Raji (cell line): Measurements from ENCODE around the gene ATP4A.

Experiments
- POLR2A ChIP-seq: IDR thresholded peaks from 2 replicates; pipeline ENCODE4 v1.6.1; 2011; ENCODE audit warnings: low read depth, low read length, control low read depth; ENCODE audit not compliant: insufficient read depth

Gene ATP4A

DNA sequence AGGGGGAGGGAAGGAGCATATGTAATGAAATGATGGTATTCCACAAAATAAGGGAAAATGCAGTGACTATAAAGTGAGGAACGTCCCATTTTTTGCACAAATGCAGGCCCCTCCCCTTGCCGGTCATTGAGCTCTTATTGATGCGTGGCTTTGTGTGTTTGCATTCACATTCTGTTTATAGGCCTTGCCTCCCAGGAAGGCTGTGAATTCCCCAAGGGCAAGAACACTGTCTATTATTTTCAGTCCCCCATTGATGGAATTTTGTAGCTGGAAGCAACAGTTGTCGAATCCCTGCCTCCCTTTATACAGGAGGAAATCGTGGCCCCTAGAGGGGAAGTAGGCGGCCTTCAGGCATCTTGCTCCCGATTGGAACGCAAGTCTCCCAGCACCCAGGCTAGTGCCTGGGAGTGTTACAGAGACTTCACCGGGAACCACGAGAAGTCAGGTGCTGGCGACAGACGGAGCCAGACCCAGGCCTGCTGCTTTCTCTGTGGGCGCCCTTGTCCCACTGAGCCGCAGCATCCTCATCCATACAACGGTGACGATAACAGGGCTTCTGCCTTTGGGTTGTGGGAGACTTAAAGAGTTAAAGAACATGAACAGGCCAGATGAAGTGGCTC lies 42.2 kb downstream of the ATP4A start:
- TF ChIP-seq POLR2A: no peak

DNA sequence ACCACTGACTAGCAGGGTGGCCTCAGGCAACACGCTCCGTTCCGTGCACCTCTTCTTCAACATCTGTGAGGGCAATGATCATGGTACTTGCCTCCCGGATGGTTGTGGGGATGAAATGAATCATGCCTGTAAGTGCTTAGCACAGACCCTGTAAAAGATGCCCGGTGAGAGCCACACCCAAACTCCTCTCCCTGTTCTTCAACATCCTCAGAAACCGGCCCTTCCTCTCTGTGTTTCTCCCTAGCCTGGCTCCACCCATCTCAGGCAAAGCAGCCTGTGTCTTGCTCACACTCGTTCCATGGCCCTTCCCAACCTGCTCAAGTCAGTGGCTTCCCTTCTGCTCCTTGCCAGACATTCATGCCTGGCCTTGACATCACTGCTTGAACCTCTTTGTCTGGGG lies 44.2 kb downstream of the ATP4A start:
- no peak for TF ChIP-seq POLR2A

DNA sequence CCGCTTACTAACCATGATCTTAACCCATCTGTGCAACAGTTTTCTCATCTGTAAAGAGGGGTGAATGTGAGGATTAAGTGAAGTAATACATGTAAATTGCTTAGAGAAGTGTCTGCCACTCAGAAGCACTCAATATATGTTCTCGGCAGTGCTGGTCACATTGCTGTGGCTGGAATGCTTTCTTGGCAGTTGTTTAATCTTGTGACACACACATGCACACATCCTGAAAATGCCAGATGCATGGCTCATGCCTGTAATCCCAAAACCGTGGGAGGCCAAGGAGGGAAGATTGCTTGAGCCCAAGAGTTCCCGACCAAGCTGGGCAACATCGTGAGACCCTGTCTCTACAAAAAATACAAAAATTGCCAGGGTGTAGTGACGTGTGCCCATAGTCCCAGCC lies 45.1 kb downstream of the ATP4A start:
- TF ChIP-seq POLR2A: no peak

DNA sequence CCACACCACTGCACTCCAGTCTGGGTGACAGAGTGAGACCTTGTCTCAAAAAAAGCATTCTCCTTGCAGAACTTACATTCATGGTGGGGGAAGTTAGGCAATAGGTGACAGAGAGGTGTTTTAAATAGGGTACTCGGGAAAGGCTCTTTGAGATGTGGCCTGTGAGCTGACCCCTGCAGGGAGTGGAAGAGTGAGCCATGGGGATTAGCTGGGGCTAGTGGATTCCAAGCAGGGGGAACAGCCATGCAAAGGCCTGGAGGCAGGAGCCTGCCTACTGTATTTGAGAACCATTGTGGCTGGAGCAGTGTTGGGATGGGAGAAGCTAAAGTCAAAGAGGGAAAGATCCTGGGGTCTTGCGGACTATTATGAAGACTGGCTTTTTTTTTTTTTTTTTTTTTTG lies 46.1 kb downstream of the ATP4A start:
- no peak for TF ChIP-seq POLR2A

DNA sequence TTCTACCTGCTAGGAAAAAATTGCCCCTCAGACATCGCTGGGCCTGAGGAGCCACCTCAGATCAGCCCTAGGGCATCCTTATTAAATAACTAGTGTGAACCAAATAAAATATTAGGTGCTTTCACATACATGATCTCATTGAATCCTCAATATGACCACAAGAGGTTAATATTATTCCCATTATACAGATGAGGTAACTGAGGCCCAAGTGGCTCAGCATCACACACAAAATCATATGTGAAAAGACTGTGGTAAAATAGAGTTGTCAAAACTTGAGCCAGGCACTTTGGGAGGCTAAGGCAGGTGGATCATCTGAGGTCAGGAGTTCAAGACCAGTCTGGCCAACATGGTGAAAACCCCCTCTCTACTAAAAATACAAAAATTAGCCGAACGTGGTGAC lies 47.1 kb downstream of the ATP4A start:
- no peak for TF ChIP-seq POLR2A

DNA sequence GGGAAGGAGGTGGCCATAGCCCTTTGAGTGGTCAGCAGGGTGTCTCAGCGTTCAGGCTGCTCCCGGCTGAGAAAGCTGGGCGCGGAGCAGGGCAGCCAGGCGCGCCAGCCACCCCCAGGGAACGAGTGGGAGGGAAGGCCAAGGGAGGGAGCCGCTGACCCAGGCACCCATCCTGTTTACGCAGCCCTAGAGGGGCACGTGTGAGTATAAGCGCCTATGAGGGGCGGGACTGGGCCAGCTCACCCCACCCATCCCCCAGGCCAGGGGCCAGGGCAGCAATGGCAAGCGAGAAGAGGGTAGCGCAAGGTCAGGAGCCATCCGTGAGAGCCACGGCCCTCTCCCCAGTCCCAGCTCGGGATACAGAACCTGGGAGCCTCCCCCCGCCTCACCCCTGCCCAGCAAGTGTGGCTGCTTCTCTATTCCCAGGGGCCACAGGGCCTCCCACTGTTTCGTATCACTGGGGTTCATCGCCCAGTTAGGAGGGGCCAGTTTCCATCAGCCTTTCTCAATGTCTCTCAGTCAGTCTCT lies 49.1 kb downstream of the ATP4A start:
- TF ChIP-seq POLR2A: no peak

DNA sequence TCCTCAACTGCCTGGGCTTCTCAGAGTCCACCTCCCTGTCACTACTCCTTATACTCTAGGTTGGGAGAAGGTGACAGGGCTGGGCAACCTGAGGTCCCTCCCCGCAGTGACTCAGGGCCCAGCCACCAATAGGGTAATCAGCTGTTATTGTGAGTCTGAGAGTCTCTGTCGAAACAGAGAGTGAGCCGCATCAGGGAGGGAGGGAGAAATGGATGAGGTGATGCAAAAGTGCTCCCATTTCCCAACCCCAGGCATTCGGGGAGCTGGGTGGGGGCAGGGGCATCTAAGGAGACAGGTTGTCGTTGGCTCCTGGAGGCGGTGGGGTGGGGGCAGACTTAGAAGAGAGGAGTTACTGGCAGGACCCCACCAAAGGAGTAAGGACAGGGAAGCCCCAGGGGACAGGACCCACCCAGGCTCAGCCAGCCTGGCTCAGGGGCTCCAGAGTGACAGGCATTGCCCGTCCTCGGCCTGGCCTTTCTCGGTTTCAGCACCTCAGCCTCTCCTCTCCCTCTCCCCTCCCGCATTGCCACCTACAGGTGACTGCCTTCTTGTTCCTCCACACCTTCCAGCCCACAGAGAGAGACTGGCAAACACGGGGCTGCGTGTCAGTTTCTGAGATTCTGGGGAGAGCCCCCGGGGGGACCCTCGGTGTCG lies 49.7 kb downstream of the ATP4A start, which contains the start of gene DMKN:
Gene DMKN (minus strand): TSS at position 22 of the 654 bp plus-strand sequence. CDS start 174 bp downstream, outside the sequence.
- TF ChIP-seq POLR2A: no peak

DNA sequence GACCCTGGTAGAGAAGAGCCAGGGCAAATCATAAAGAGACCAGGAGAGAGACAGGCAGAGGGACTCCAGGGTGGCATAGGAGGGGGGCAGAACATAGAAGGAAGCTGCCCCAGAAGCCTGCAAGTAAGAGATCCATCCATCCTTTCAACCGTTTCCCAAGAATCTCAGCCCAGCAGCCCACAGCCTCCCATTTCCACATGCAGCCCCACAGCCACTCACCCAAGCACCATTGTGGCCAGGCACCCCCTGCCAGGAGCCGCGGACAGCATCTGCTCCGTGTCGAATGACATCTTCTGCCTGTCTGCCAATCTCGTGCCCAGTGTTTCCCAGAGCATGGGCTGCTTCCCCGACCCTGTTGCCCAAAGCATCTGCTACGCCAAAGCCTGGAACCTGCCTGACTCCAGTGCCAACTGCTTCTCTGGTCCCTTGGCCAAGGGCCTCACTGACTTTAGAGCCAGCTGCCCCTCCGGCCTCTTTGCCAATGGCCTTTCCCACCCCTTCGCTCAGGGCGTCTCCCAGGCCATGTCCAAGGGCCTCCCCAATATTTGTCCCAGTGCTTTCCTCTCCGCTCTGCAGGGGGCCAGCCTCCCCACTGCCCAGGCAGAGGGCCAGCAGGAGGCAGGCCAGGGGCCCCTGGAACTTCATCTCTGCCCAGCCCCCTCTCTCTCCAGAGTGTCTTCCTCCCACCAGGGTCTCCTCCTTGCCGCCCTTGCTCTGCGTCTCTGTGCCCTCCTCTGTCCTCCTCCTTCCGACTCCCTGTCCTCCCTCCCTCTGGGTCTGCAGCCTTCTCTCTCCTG lies 50.4 kb downstream of the ATP4A start:
- no peak for TF ChIP-seq POLR2A

DNA sequence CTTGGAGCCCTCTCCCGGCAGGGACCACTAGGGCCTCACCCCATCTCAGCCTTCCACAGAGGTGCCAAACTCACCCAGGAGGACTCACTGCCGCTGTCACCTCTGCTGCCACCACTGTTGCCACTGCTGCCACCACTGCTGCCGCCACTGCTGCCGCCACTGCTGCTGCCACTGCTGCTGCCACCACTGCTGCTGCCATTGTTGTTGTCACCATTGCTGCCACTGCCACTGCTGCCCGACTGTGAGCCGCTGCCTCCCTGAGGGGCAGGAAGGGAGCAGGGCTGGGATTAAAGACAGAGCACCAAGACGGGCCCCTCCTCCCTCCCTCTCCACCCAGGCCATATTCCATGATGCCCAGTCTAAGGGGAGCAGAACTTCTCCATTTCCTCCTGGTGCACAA lies 52.1 kb downstream of the ATP4A start:
- TF ChIP-seq POLR2A: no peak

DNA sequence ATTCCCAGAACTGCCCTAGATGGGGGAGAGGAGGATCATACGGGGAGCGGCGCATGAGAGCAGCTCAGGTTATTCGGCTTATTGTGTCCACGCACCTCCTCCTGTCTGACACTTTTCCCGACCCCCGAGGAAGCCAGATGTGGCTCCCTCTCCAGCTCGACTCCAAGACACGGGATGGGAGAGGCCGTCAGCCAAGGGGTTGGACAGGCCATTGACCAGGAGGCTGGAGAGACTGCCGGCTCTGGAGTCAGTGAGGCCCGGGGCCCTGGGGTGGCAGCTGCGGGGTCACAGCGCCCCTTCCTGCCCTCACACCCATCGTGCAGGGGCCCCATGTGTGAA lies 52.9 kb downstream of the ATP4A start:
- no peak for TF ChIP-seq POLR2A

DNA sequence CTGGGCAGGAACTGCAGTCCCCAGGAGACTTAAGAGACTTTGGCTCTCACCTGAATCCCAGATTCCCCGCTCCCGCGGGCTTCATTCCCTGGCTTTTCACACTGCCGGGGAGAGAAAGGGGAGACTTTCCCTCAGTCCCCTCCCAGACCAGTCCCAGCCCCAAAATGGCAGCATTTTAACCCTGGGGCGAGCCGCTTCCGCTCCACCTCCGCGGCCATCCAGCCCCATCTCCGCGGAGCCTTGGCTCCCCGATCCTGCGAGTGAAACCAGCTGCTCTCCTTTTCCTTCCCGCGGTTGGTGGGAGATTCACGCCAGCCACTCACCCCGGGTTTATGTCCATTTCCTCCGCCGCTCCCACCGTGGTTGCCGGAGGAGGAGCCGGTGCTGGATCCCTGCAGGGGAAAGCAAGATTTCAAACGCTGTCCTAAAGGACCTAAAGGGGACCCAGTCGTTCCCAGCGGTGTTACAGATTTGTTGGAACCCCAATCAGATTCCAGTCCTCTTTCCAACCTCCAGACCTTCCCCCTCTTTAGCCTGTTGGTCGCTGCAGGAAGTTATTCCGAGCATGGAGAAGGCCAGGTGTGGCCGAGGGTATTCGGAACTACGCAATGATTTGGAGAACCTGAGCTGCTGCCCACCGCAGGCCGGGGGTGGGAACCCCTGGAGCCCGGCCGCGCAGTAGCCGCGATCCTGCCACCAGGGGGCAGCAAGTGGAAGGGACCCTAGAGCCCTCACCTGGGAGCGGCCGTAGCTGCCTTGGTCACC lies 53.4 kb downstream of the ATP4A start:
- TF ChIP-seq POLR2A: no peak

DNA sequence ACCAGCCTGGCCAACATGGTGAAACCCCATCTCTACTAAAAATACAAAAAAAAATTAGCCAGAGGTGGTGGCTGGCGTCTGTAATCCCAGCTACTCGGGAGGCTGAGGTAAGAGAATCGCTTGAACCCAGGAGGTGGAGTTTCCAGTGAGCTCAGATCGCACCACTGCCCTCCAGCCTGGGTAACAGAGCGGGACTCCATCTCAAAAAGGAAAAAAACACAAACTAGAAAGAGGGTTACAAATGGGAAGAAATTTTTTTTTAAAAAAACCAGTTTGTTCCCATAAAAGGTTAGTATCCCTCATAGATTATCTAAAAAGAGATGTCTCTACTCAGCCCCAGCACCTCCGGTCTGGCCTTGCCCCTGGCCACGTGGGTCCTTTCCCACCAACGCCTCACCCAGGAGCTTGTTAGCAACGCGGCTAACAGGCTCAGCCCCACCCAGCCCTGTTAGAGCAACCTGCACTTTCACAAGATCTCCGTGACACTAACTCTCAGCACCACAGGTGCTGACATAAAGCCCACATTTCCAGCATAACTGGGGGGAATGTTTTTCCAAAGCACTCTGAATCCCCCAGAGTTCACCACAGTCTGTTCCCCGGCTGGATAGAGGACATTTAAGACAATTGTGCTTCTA lies 54.3 kb downstream of the ATP4A start:
- no peak for TF ChIP-seq POLR2A

DNA sequence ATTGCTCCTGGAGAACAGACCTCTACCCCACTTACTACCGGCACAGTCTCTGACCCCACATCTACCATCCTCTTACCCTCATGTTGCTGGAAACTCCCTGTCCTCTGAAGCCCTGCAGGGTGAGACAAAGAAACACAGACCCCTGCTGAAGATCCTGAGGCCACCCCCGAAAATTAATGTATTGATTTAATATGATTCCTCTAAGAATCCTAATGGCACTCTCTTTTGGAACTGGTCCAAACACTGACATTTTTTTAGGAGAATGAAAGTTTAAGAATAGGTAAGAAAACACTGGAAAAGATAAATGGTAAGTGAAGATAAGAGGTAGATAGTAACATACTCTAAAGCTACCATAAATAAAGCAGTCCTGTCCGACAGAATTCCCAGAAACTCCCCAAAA lies 55.3 kb downstream of the ATP4A start:
- no peak for TF ChIP-seq POLR2A

DNA sequence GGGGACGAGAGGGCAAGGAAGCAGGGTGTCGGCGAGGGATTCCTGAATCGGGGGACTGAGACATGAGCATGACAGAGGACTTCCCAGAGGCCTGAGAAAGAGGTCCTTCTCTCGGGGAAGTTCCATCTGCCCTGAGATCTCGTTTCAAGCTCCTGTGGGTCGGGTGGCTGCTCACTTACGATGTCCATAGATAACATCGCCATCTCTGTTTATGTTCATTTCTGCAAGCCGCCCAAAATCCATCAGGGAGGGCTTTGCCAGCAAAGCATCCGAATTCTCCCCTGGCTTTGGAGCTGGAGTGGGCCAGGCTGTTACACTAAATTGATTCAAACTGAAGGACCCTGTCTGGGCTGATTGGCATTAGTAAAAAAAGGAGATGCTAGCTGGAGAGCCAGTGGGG lies 55.9 kb downstream of the ATP4A start:
- no peak for TF ChIP-seq POLR2A

DNA sequence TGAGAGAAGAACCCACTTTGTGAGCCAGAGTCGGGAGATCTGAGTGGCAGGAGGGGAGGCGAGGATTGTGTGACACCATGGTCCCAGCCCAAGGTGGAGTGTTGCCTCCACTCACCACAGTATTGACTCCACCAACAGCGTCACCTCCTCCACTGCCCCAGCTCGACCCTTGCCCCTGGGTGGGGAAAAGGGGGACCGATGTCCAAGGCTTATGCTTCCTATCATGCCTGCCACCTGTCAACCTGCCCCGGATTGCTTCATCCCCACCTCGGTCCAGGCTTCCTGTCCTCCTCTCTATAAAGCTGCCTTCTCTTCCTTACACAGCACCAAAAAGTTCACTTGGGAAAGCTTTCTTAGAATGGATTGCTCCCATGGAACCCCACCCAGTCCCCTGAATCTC lies 57.4 kb downstream of the ATP4A start:
- TF ChIP-seq POLR2A: no peak
